K562 (cell line): Measurements from ENCODE around the gene ANK3. TPM values are rescaled to one million over a fixed set of nuclear protein-coding genes. Genes with fewer than 3 reads are reported as not detected.
A peak's percentile ranks its signal among the peaks of the same experiment; 100 is the strongest.

Experiments used
- HCFC1 ChIP-seq: IDR thresholded peaks from 2 replicates; pipeline ENCODE4 v1.6.1; 2012; ENCODE audit warnings: low read depth, low read length, improper control_type of control experiment
- KLF10 ChIP-seq: fragments of 250-450 bp; sonication (Bioruptor Pico); IDR thresholded peaks from 2 replicates; pipeline ENCODE4 v1.6.1; 2021; ENCODE audit warnings: matching md5 sums
- MEF2D ChIP-seq: conservative IDR thresholded peaks from 2 replicates; pipeline ENCODE4 v1.6.1; 2016; ENCODE audit warnings: low read depth, missing genetic modification characterization, missing compliant biosample characterization
- MYC ChIP-seq, 2 experiments: fragments of 250-450 bp in 1 of 2; sonication (Bioruptor Pico) in 1 of 2; IDR thresholded peaks; 2 replicates each; pipeline versions ENCODE4 v1.5.1 to v1.6.1; 2012 to 2021; ENCODE audit warnings: low read depth in 2 of 2, borderline replicate concordance in 1 of 2, improper control_type of control experiment in 1 of 2, low read length in 1 of 2, mild to moderate bottlenecking in 1 of 2, moderate library complexity in 1 of 2
- POLR2B ChIP-seq: fragments of 450-650 bp; IDR thresholded peaks from 2 replicates; pipeline ENCODE4 v1.6.1; 2018; ENCODE audit warnings: low read depth; ENCODE audit not compliant: partially characterized antibody
- RB1 ChIP-seq: fragments of 450-650 bp; IDR thresholded peaks from 2 replicates; pipeline ENCODE4 v1.6.1; 2017; ENCODE audit warnings: low read depth, mild to moderate bottlenecking
- RBBP5 ChIP-seq: fragments of 200-600 bp; sonication (generic); IDR thresholded peaks from 2 replicates; pipeline ENCODE4 v1.6.1; 2012; ENCODE audit warnings: borderline replicate concordance, mild to moderate bottlenecking, low read length, control low read depth, inconsistent platforms; ENCODE audit not compliant: insufficient read depth, poor library complexity, severe bottlenecking
- RBFOX2 ChIP-seq: fragments of 200-400 bp; formaldehyde crosslinking; IDR thresholded peaks from 2 replicates; pipeline ENCODE4 v1.6.1; 2017; ENCODE audit warnings: low read depth, mild to moderate bottlenecking, low read length, moderate library complexity
- RREB1 ChIP-seq: fragments of 250-450 bp; sonication (Bioruptor Pico); IDR thresholded peaks from 2 replicates; pipeline ENCODE4 v1.4.0; 2020
- RUNX1 ChIP-seq: sonication (generic); IDR thresholded peaks from 2 replicates; pipeline ENCODE4 v1.6.1; 2016; ENCODE audit warnings: antibody characterized with exemption, low read depth
- SAFB2 ChIP-seq: fragments of 200-400 bp; formaldehyde crosslinking; IDR thresholded peaks from 2 replicates; pipeline ENCODE4 v1.6.1; 2018; ENCODE audit warnings: borderline replicate concordance, low read length, low read depth, moderate library complexity; ENCODE audit not compliant: severe bottlenecking
- SOX6 ChIP-seq: fragments of 450-650 bp; IDR thresholded peaks from 2 replicates; pipeline ENCODE4 v1.6.1; 2014; ENCODE audit warnings: mild to moderate bottlenecking
- TSC22D4 ChIP-seq: fragments of 450-650 bp; IDR thresholded peaks from 2 replicates; pipeline ENCODE4 v1.6.1; 2016; ENCODE audit warnings: missing genetic modification characterization, missing biosample characterization, control low read depth
- ZNF24 ChIP-seq: fragments of 450-650 bp; IDR thresholded peaks from 2 replicates; pipeline ENCODE4 v1.6.1; 2016
- polyA plus RNA-seq, 8 experiments: library from polyadenylated mRNA; depleted of rRNA in 4 of 8; stranded (reverse) in 5 of 8; unstranded in 3 of 8; fragments of >200 nt; fragmentation: Nextera tagmentation in 2 of 8; fragmentation: Illumina TruSeq in 1 of 8; extraction: Ambion mirVana in 2 of 8; extraction: Trizol in 1 of 8; gene quantifications; 2 replicates each; pipeline versions ENCODE4 v1.2.1 to v1.2.3, GENCODE V29; 2011 to 2014; ENCODE audit warnings: inconsistent platforms in 1 of 8, missing spikeins in 1 of 8
- total RNA-seq, 7 experiments: library from RNA; depleted of rRNA in 6 of 7; stranded (reverse); fragments of >200 nt in 6 of 7; fragmentation: Illumina TruSeq in 2 of 7; extraction: Trizol in 2 of 7; gene quantifications; 2 replicates each; pipeline versions ENCODE4 v1.2.1 to v1.2.3, GENCODE V29; 2011 to 2021; ENCODE audit warnings: low replicate concordance in 1 of 7
- TF ChIP-seq, protein P1 (sequence below), 2 experiments: fragments of 200-800 bp in 1 of 2; sonication (Bioruptor generic) in 1 of 2; sonication (generic) in 1 of 2; formaldehyde crosslinking in 1 of 2; IDR thresholded peaks in 1 of 2; conservative IDR thresholded peaks in 1 of 2; 2 replicates each; pipeline versions ENCODE4 v1.5.0 to v1.6.1; 2016 to 2020; ENCODE audit warnings: missing compliant biosample characterization in 1 of 2, missing genetic modification characterization in 1 of 2, missing genetic modification reagents in 1 of 2
- TF ChIP-seq, protein P2 (sequence below): fragments of 250-450 bp; sonication (Bioruptor Pico); IDR thresholded peaks from 2 replicates; pipeline ENCODE4 v1.4.0; 2020; ENCODE audit warnings: mild to moderate bottlenecking, moderate library complexity
- TF ChIP-seq, protein P3 (sequence below): fragments of 450-650 bp; formaldehyde crosslinking; IDR thresholded peaks from 2 replicates; pipeline ENCODE4 v1.4.0; 2020; ENCODE audit warnings: mild to moderate bottlenecking, mixed read lengths

Gene ANK3
- total and polyA plus RNA-seq, 9 of the 15 experiments (the other 6 are each of a cell fraction or from before 2014, with no cell fraction given), result 10.0 to 32.3 (median 17.9) TPM

DNA sequence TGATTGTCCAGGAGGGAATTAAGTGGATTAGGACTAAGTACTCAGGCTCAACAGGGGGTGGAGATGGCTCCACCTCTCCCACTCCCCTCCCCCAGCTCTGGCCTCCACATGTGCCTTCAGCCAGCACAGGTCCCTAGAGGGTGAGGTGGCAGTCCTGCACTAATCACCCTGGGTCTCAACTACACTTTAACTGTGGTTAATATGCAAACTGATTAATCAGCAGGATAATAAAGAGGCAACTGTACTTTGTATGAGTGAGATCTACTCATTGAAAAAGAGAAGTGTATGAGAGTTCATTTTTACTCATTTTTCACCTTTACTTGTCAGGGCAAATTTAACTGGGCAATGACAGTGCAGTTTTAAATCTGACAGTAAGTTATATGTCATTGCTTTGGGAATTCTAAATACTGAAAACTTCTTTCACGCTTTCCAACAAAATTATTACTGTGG is 259.5 kb downstream of the ANK3 start (continued):
- TF ChIP-seq RREB1 (CRISPR knock-in tag), result no peak
- TF ChIP-seq MEF2D (tag), result 0 out of 2 replicates have a peak, but pooled peaks have one; percentile 16
- TF ChIP-seq SAFB2, result no peak
- no peak for TF ChIP-seq POLR2B
- TF ChIP-seq, protein P1, sequence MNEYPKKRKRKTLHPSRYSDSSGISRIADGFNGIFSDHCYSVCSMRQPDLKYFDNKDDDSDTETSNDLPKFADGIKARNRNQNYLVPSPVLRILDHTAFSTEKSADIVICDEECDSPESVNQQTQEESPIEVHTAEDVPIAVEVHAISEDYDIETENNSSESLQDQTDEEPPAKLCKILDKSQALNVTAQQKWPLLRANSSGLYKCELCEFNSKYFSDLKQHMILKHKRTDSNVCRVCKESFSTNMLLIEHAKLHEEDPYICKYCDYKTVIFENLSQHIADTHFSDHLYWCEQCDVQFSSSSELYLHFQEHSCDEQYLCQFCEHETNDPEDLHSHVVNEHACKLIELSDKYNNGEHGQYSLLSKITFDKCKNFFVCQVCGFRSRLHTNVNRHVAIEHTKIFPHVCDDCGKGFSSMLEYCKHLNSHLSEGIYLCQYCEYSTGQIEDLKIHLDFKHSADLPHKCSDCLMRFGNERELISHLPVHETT (CRISPR knock-in tag; conservative IDR thresholded peaks at IDR 0.05 in 1 of 2, IDR thresholded peaks at IDR 0.05 in 1 of 2), result peak in 1 of 2 experiments; percentile 53; a peak in 1 of 4 replicates
- TF ChIP-seq RB1, result no peak
- TF ChIP-seq, protein P2, sequence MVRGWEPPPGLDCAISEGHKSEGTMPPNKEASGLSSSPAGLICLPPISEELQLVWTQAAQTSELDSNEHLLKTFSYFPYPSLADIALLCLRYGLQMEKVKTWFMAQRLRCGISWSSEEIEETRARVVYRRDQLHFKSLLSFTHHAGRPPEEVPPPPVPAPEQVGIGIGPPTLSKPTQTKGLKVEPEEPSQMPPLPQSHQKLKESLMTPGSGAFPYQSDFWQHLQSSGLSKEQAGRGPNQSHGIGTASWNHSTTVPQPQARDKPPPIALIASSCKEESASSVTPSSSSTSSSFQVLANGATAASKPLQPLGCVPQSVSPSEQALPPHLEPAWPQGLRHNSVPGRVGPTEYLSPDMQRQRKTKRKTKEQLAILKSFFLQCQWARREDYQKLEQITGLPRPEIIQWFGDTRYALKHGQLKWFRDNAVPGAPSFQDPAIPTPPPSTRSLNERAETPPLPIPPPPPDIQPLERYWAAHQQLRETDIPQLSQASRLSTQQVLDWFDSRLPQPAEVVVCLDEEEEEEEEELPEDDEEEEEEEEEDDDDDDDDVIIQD, result no peak
- peak; percentile 94 for TF ChIP-seq MYC (IDR thresholded peaks at IDR 0.05; ENCODE audit: low read depth, low read length)
- no peak for TF ChIP-seq MYC (CRISPR knock-in tag; IDR thresholded peaks at IDR 0.05; ENCODE audit: borderline replicate concordance, low read depth)
- no peak for TF ChIP-seq KLF10 (CRISPR knock-in tag)
- 0 out of 2 replicates have a peak, but pooled peaks have one; percentile 49 for TF ChIP-seq ZNF24
- no peak for TF ChIP-seq TSC22D4
- TF ChIP-seq SOX6, result peak; percentile 38; the same call in 1 of the 2 replicates
- no peak for TF ChIP-seq RBBP5
- 0 out of 2 replicates have a peak, but pooled peaks have one; percentile 20 for TF ChIP-seq RBFOX2
- TF ChIP-seq, protein P3, sequence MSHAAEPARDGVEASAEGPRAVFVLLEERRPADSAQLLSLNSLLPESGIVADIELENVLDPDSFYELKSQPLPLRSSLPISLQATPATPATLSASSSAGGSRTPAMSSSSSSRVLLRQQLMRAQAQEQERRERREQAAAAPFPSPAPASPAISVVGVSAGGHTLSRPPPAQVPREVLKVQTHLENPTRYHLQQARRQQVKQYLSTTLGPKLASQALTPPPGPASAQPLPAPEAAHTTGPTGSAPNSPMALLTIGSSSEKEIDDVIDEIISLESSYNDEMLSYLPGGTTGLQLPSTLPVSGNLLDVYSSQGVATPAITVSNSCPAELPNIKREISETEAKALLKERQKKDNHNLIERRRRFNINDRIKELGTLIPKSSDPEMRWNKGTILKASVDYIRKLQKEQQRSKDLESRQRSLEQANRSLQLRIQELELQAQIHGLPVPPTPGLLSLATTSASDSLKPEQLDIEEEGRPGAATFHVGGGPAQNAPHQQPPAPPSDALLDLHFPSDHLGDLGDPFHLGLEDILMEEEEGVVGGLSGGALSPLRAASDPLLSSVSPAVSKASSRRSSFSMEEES, result no peak
- no peak for TF ChIP-seq RUNX1
- no peak for TF ChIP-seq HCFC1
